ENCODE data around the gene MALSU1. TPM values are rescaled to one million over a fixed set of nuclear protein-coding genes. Genes with fewer than 3 reads are reported as not detected.

Gene MALSU1
- 42.0 TPM for polyA plus RNA-seq (2012; ENCODE audit: missing spikeins)

- FAIRE-seq: peak; percentile 94
- DNase-seq (ENCODE audit: insufficient read length): peak; percentile 87
- TF ChIP-seq POLR2AphosphoS5 (IDR thresholded peaks at IDR 0.05; ENCODE audit: low read depth, low read length) (peak; percentile 87), TAF1 (IDR thresholded peaks at IDR 0.05; ENCODE audit: borderline replicate concordance, low read depth, low read length) (peak; percentile 64; the same call in 1 of the 2 replicates), POLR2A (IDR thresholded peaks at IDR 0.05; ENCODE audit: low read depth, low read length) (peak; percentile 94)
Observed at GRCh38 chr7:23298885-23299769, at the start of gene MALSU1. Gene MALSU1, plus strand, starts transcription at chr7:23299339. Its CDS starts 14 bp downstream, at chr7:23299353.

- FAIRE-seq: no peak
- DNase-seq (ENCODE audit: insufficient read length): no peak
- TF ChIP-seq POLR2A (IDR thresholded peaks at IDR 0.05; ENCODE audit: low read depth, low read length) (no peak), POLR2AphosphoS5 (IDR thresholded peaks at IDR 0.05; ENCODE audit: low read depth, low read length) (no peak), TAF1 (IDR thresholded peaks at IDR 0.05; ENCODE audit: borderline replicate concordance, low read depth, low read length) (no peak)
Observed at GRCh38 chr7:23249486-23249885, 49.7 kb upstream of the MALSU1 start.

GRCh38 chr7:23254051-23254681, 45.0 kb upstream of the MALSU1 start:
- DNase-seq (ENCODE audit: insufficient read length) (no peak), FAIRE-seq (no peak)
- TF ChIP-seq POLR2AphosphoS5 (IDR thresholded peaks at IDR 0.05; ENCODE audit: low read depth, low read length) (no peak), TAF1 (IDR thresholded peaks at IDR 0.05; ENCODE audit: borderline replicate concordance, low read depth, low read length) (no peak), POLR2A (IDR thresholded peaks at IDR 0.05; ENCODE audit: low read depth, low read length) (no peak)

- DNase-seq (ENCODE audit: insufficient read length) (no peak), FAIRE-seq (no peak)
- no peak for TF ChIP-seq POLR2AphosphoS5 (IDR thresholded peaks at IDR 0.05; ENCODE audit: low read depth, low read length)
- TF ChIP-seq POLR2A (IDR thresholded peaks at IDR 0.05; ENCODE audit: low read depth, low read length): no peak
- no peak for TF ChIP-seq TAF1 (IDR thresholded peaks at IDR 0.05; ENCODE audit: borderline replicate concordance, low read depth, low read length)
Observed at GRCh38 chr7:23256731-23257130, 42.4 kb upstream of the MALSU1 start.

- DNase-seq (ENCODE audit: insufficient read length): no peak
- FAIRE-seq: no peak
- TF ChIP-seq POLR2A (IDR thresholded peaks at IDR 0.05; ENCODE audit: low read depth, low read length) (no peak), TAF1 (IDR thresholded peaks at IDR 0.05; ENCODE audit: borderline replicate concordance, low read depth, low read length) (no peak), POLR2AphosphoS5 (IDR thresholded peaks at IDR 0.05; ENCODE audit: low read depth, low read length) (no peak)
Observed at GRCh38 chr7:23260371-23260770, 38.8 kb upstream of the MALSU1 start.

GRCh38 chr7:23261843-23262452, 37.2 kb upstream of the MALSU1 start:
- TF ChIP-seq POLR2AphosphoS5 (IDR thresholded peaks at IDR 0.05; ENCODE audit: low read depth, low read length): no peak
- no peak for TF ChIP-seq POLR2A (IDR thresholded peaks at IDR 0.05; ENCODE audit: low read depth, low read length)
- TF ChIP-seq TAF1 (IDR thresholded peaks at IDR 0.05; ENCODE audit: borderline replicate concordance, low read depth, low read length): no peak
- DNase-seq (ENCODE audit: insufficient read length): peak; percentile 56
- FAIRE-seq: peak; percentile 85

- DNase-seq (ENCODE audit: insufficient read length) (no peak), FAIRE-seq (peak; percentile 60)
- TF ChIP-seq POLR2A (IDR thresholded peaks at IDR 0.05; ENCODE audit: low read depth, low read length) (no peak), TAF1 (IDR thresholded peaks at IDR 0.05; ENCODE audit: borderline replicate concordance, low read depth, low read length) (no peak), POLR2AphosphoS5 (IDR thresholded peaks at IDR 0.05; ENCODE audit: low read depth, low read length) (no peak)
Observed at GRCh38 chr7:23264916-23265458, 34.2 kb upstream of the MALSU1 start.

GRCh38 chr7:23266918-23267317, 32.2 kb upstream of the MALSU1 start:
- TF ChIP-seq TAF1 (IDR thresholded peaks at IDR 0.05; ENCODE audit: borderline replicate concordance, low read depth, low read length) (no peak), POLR2A (IDR thresholded peaks at IDR 0.05; ENCODE audit: low read depth, low read length) (no peak), POLR2AphosphoS5 (IDR thresholded peaks at IDR 0.05; ENCODE audit: low read depth, low read length) (no peak)
- no peak for DNase-seq (ENCODE audit: insufficient read length)
- FAIRE-seq: no peak

GRCh38 chr7:23267357-23267756, 31.8 kb upstream of the MALSU1 start:
- TF ChIP-seq POLR2AphosphoS5 (IDR thresholded peaks at IDR 0.05; ENCODE audit: low read depth, low read length) (no peak), TAF1 (IDR thresholded peaks at IDR 0.05; ENCODE audit: borderline replicate concordance, low read depth, low read length) (no peak), POLR2A (IDR thresholded peaks at IDR 0.05; ENCODE audit: low read depth, low read length) (no peak)
- no peak for DNase-seq (ENCODE audit: insufficient read length)
- no peak for FAIRE-seq

- TF ChIP-seq TAF1 (IDR thresholded peaks at IDR 0.05; ENCODE audit: borderline replicate concordance, low read depth, low read length) (no peak), POLR2A (IDR thresholded peaks at IDR 0.05; ENCODE audit: low read depth, low read length) (no peak), POLR2AphosphoS5 (IDR thresholded peaks at IDR 0.05; ENCODE audit: low read depth, low read length) (no peak)
- FAIRE-seq: no peak
- no peak for DNase-seq (ENCODE audit: insufficient read length)
Observed at GRCh38 chr7:23268167-23268566, 31.0 kb upstream of the MALSU1 start.

GRCh38 chr7:23268746-23269145, 30.4 kb upstream of the MALSU1 start:
- DNase-seq (ENCODE audit: insufficient read length): no peak
- no peak for TF ChIP-seq POLR2AphosphoS5 (IDR thresholded peaks at IDR 0.05; ENCODE audit: low read depth, low read length)
- TF ChIP-seq POLR2A (IDR thresholded peaks at IDR 0.05; ENCODE audit: low read depth, low read length): no peak
- no peak for TF ChIP-seq TAF1 (IDR thresholded peaks at IDR 0.05; ENCODE audit: borderline replicate concordance, low read depth, low read length)
- no peak for FAIRE-seq
